Activated CD8-positive, alpha-beta memory T cell treated with anti-CD3 and anti-CD28 coated beads, Interleukin-2, amount 50 U/mL, for 1 hour (primary cell): ENCODE results near the gene MLLT11.
"Not testable (repeated sequence)": the region's sequence is repeated elsewhere in the genome, so short reads cannot be mapped to it uniquely, and the experiment has no call there.

Source experiments
- DNase-seq: peaks from one replicate; pipeline ENCODE4 v3.0.0-alpha.2; 2020; ENCODE audit errors: extremely low read depth

The MLLT11 gene

GRCh38 chr1:151056149-151056548, 4.0 kb upstream of the MLLT11 start:
- no peak for DNase-seq

GRCh38 chr1:151058692-151059091, 1.5 kb upstream of the MLLT11 start:
- DNase-seq: no peak

DNA sequence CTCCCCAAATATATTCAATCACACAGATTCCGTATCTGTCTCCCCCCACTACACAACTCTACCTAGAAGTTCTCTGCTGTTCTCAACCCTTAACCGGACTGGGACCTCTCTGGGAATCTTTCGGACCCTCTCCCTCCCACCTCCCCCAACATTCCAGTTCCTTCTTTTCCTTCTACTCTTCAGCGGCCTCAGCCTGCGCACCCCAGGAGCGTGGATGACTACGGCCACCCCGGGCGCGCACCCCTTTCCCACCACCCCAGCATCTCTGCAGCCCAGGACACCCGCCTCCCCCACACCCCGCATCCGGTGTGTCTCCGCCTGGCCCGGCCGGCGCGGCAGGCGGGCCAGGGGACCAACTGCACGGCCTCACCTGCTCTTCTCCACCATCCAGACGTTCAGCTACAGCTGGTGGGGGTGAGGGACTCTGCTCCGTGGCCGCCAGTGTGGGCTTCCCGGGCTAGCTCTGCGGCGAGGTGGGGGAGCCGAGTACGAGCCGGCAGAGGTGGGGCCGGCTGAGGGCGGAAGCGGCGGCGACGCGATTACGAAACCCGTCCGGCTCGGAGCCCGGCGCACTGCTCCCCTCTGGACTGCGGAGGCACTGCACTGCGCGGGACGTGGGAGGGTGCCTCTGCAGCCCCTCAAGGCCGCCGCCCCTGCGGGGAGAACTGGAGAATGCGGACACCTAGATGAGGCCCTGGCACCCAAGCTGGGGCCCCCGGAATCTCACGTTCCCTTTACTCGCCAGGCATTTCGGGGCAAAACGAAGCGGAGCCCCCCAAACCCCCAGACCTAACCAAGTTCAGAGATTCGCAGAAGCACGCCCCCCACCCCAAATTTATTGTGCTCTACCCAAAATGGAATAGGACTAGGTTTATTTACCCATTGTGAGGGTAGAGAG, 839 bp upstream of the MLLT11 start, which contains the start of gene CDC42SE1:
CDC42SE1 (minus strand) TSS at position 514 of the 898 bp plus-strand sequence. CDS start 3,892 bp downstream, outside the sequence.
- no peak for DNase-seq

- no peak for DNase-seq
Measured at GRCh38 chr1:151060657-151061421, 642 bp downstream of the MLLT11 start.

DNA sequence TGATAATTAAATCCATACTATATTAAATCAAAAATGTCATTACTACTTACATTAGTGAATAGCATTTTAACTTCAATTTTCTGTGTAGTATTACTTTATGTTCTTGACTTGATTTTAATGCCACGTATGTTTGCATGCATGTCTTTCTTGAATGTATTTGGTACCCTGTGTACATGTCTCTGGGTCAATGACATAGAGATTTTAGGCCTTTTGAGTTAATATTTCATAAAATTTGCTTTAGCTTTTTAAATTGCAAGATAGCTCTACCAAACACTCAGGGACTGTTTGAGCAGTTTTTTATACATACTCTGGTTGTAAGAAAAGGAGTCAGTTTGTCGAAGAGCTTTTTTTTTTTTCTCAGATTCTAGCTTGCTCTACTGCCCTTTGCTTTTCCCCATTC, 1.5 kb downstream of the MLLT11 start:
- no peak for DNase-seq

DNA sequence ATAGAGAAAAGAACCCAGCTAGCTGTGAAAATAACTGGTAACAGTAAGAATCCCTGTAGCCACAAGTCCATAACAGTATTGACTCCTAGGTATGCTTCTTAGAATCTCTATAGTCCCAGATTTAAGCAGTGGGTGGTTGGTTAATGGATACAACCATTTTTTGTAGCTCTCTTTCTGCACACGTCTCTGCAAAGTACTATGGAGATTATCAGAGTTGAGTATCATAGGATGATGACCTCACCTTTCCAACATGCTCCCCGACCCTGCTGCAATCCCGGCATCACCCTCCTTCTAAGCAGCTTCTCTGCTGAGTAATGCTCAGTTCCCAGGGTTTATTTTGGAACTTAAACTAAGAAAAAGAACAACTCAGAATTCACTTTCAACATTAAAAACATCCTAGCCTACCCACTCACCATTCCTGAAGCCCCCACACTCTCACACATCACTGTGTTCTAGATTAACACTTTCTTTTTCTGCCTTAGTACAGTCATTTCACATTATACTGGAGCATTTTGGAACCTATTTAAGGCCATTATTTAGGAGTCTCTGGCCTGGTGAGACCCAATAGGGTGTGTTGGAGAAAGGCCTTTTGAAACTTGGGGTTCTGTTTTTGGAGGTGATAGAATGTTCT, 2.7 kb downstream of the MLLT11 start:
- DNase-seq: no peak

DNA sequence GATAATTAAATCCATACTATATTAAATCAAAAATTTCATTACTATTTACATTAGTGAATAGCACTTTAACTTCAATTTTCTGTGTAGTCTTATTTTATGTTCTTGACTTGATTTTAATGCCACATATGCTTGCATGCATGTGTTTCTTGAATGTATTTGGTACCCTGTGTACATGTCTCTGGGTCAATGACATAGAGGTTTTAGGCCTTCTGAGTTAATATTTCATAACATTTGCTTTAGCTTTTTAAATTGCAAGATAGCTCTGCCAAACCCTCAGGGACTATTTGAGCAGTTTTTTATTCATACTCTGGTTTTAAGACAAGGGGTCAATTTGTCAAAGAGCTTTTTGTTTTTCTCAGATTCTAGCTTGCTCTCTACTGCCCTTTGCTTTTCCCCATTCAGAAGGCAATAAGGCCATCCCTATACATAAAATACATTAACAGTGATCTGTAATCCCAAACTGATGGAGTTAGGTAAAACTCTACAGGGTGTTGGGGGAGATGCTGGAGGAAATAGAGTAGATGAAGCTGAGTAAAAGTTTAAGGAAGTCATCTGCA, 5.0 kb downstream of the MLLT11 start:
- DNase-seq: no peak

DNA sequence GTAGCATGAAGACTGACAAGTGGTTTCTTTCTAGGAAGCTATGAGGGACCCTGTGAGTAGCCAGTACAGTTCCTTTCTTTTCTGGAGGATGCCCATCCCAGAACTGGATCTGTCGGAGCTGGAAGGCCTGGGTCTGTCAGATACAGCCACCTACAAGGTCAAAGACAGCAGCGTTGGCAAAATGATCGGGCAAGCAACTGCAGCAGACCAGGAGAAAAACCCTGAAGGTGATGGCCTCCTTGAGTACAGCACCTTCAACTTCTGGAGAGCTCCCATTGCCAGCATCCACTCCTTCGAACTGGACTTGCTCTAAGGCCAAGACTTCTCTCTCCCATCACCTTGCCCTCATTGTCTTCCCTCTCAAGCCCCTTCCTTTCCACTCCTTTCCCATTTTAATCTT, 7.0 kb downstream of the MLLT11 start:
- DNase-seq: no peak

DNA sequence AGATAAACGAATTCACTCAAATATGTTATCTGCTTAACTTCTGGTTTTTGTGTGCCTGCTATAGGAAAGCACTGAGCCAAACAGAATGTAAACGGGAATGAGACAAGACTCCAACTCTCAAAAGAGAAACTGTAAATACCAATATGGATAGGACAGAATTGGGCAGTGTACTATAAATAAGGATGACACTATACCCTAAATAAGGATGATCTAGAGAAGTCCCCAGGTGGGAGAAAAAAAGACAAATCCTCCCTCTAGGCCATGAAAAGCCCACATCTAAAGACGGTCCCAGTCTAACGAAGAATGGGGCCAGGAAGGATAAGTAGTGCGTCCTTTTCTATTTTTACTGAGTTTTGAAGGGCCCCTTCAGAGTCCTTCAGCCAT, 8.9 kb downstream of the MLLT11 start:
- no peak for DNase-seq

DNA sequence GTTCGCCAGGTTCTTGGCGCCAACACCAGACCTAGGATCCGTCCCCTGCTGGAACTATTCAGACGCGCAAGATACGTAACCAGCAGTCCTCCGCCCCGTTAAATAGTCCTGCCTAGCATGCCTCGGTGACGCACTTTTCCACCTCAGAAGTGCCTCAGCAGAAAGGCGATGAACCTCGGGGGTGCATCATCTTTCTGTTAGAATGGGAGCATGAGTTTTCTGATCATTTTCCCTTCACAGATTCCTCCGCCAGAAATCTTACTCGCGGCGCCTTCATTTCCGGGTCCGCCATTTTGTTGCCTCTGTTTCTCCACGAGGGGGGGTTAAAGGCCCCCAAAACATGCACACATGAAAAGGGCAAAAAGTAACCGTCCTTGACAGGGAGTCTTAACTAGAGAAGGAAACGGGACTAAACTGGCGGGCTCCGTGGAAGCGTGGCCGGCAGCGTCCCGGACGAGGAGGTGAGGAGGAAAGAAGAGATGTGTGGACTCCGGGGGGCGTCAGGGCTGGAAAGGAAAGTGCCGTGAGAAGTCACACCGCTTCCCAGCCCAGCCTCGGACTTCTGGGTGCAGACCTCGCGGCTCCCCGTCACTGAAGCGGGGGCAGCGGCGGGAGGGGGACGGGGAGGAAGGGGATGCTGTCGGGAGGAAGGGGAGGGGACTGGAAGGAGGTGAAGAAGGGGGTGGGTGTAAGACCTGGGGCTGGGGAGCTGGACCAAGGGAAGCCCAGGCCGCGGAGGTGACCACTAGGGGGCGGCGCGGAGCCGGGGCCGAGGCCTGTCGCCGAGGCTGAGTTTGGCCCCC, 10.5 kb downstream of the MLLT11 start, which contains the start of gene GABPB2:
GABPB2 (plus strand) TSS at position 288 of the 803 bp plus-strand sequence. CDS start 17,429 bp downstream, outside the sequence.
- peak; percentile 85 for DNase-seq

DNA sequence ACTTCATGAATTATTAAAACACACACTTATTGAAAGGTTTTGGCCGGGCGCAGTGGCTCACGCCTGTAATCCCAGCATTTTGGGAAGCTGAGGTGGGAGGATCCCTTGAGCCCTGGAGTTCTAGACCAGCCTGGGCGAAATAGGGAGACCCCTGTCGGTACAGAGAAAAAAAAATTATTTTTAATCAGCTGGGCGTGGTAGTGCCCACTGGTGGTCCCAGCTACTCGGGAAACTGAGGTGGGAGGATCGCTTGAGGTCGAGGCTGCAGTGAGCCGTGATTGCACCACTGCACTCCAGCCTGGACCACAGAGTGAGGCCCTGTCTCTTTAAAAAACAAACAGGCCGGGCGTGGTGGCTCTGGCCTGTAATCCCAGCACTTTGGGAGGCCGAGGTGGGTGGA, 12.0 kb downstream of the MLLT11 start:
- no peak for DNase-seq

DNA sequence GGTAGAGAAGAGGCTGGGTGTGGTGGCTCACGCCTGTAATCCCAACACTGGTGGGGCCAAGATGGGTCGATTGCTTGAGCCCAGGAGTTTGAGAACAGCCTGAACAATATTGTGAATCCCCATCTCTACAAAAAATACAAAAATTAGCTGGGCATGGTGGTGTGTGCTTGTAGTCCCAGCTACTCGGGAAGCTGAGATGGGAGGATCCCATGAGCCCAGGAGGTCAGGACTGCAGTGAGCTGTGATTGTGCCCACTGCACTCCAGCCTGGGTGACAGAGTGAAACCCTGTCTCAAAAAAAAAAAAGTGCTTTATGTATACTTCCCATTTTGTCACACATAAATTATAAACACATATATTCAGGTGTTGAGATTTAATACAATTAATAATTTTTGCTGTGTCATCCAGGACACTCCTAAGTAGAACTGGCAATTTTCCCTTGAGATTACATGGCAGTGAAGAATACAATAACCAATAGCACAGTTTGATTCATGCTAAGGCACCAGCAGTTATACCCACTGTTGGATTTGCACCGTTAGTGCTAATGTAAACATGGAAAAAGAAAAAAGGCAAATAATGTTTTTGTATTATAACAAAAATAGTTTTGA, 25.9 kb downstream of the MLLT11 start:
- DNase-seq: no peak

GRCh38 chr1:151097426-151097825, 37.2 kb downstream of the MLLT11 start:
- not testable (repeated sequence) for DNase-seq

DNA sequence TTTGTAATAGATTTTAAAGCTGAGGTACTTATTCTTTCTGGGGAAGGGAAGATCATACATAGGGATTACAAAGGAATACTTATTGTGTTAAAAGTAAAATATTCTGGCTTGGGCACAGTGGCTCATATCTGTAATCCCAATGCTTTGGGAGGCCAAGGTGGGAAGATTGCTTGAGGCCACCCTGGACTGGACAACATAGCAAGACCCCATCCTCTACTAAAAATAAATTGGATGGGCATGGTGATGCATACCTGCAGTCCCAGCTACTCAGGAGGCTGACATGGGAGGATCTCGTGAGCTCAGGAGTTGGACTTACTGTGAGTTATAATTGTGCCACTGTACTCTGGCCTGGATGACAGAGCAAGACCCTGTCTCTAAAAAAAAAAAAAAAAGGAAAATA, 37.9 kb downstream of the MLLT11 start:
- no peak for DNase-seq

DNA sequence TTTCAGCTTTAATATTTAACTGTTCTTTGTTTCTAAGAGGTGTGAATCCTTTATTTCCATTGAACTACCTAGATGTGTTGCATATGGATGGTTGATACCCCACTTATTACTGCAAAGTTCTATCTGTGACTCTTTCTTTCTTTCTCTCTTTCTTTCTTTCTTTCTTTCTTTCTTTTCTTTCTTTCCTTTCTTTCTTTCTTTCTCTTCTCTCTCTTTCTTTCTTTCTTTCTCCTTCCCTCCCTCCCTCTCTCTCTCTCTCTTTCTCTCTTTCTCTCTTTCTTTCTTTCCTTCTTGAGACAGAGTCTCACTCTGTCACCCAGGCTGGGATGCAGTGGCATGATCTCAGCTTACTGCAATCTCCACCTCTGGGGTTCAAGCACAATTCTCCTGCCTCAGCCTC, 44.4 kb downstream of the MLLT11 start:
- DNase-seq: no peak

- no peak for DNase-seq
Measured at GRCh38 chr1:151106894-151107293, 46.7 kb downstream of the MLLT11 start.

DNA sequence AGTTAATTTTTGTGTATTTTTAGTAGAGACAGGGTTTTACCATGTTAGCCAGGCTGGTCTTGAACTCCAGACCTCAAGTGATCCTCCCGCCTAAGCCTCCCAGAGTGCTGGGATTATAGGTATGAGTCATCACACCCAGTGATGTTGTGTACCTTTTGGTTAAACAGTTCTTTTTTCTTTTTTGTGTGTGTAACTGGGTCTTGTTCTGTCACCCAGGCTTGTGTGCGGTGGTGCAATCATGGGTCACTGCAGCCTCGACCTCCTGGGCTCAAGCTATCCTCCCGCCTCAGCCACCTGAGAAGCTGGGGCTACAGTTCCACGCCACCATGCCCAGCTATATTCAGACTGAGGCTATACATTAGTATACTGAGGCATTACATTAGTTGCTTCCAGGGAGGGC, 48.1 kb downstream of the MLLT11 start:
- DNase-seq: no peak

GRCh38 chr1:151113877-151114276, 53.7 kb downstream of the MLLT11 start:
- DNase-seq: no peak
